GM12872 (cell line): ENCODE results near the gene OR8G1.

Experiments used
- TF ChIP-seq, protein P1 (sequence below): IDR thresholded peaks from 3 replicates; pipeline ENCODE4 v1.5.1; 2011; ENCODE audit warnings: low read depth, mild to moderate bottlenecking, low read length, moderate library complexity; ENCODE audit not compliant: insufficient read depth

OR8G1 gene

DNA sequence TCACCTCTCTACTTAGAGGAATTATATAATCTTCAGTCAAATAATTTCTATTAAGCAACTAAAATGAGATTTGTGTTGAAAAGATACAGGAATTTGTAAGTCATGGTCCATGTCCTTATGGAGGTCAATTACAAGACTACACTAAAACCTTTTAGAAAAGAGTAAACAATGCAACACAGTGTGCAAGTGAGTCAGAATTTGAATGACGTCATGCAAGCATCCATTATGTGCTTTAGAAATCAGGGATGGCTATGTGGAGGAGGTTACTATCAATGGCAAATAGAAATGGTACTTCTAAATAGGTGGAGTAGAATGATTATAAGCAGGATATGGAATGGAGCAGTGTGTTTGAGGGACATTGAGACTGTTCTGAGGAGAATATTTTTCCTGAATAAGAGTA, 41.2 kb upstream of the OR8G1 start:
- TF ChIP-seq, protein P1, sequence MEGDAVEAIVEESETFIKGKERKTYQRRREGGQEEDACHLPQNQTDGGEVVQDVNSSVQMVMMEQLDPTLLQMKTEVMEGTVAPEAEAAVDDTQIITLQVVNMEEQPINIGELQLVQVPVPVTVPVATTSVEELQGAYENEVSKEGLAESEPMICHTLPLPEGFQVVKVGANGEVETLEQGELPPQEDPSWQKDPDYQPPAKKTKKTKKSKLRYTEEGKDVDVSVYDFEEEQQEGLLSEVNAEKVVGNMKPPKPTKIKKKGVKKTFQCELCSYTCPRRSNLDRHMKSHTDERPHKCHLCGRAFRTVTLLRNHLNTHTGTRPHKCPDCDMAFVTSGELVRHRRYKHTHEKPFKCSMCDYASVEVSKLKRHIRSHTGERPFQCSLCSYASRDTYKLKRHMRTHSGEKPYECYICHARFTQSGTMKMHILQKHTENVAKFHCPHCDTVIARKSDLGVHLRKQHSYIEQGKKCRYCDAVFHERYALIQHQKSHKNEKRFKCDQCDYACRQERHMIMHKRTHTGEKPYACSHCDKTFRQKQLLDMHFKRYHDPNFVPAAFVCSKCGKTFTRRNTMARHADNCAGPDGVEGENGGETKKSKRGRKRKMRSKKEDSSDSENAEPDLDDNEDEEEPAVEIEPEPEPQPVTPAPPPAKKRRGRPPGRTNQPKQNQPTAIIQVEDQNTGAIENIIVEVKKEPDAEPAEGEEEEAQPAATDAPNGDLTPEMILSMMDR, result no peak

DNA sequence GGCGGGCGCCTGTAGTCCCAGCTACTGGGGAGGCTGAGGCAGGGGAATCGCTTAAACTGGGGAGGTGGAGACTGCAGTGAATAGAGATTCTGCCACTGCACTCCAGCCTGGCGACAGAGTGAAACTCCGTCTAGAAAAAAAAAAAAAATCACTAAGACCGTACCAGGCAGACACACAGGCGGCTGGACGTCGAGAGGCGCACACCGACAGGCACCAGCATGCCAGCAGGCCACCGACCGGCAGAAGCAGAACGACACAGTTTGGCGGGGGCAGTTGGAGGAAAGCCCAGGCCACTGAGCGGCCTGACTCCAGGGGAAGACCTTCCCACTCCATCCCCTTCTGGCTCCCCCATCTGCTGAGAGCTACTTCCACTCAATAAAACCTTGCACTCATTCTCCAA, 40.2 kb upstream of the OR8G1 start:
- TF ChIP-seq, protein P1, result no peak

DNA sequence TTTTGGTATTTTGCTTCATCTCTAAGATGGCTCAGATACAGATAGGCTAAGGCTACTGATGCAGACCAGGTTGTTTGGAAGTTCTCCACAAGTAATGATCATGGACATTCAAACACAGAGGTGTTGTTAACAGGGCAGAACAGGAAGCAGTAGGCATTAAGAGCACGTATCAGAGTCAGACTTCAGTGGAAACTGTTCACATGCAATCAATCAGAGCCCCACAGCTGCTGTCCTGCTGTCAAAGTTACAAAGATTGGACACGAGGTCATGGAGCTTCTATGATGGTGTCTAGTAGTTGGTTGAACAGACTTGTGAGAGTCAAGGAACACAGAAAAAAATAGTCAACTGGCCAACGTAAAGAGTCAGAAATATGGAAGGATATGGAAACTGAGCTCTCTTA, 37.9 kb upstream of the OR8G1 start:
- TF ChIP-seq, protein P1, result no peak

DNA sequence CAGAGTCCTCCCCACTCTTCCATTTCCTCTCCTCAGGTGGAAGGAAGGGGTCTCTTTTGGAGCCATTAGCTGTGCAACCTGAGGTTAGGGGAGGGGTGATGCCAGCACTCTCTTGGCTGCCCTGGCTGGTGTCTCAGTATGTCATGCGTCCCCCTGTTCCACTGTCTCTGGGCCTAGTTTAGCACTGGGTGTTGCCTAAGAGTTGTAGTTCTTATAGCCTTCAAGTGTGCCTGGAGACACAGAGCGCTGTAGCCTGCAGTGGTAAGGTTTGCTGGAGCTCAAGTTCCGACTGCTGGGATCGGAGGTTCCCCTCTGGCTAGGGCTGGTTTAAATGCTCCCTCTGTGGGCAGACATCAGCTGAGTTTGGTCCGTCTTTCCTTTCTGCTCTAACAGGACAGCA, 36.9 kb upstream of the OR8G1 start:
- TF ChIP-seq, protein P1, result no peak

DNA sequence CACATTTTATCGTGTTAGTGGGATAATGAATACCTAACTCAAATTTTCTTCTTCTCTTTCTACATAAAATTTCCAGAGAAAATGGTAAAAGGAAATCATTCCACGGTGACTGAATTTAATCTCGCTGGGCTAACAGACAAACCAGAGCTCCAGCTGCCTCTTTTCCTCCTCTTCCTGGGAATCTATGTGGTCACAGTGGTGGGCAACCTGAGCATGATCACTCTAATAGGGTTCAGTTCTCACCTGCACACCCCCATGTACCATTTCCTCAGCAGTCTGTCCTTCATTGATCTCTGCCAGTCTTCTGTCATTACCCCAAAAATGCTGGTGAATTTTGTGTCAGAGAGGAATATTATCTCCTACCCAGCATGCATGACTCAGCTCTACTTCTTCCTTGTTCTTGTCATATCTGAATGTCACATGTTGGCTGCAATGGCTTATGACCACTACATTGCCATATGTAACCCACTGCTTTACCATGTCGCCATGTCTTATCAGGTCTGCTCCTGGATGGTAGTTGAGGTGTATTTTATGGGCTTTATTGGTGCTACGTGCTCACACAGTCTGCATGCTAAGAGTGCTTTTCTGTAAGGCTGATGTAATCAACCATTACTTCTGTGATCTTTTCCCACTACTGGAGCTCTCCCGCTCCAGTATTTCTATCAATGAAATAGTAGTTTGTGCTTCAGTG, 33.6 kb upstream of the OR8G1 start:
- TF ChIP-seq, protein P1, result no peak

DNA sequence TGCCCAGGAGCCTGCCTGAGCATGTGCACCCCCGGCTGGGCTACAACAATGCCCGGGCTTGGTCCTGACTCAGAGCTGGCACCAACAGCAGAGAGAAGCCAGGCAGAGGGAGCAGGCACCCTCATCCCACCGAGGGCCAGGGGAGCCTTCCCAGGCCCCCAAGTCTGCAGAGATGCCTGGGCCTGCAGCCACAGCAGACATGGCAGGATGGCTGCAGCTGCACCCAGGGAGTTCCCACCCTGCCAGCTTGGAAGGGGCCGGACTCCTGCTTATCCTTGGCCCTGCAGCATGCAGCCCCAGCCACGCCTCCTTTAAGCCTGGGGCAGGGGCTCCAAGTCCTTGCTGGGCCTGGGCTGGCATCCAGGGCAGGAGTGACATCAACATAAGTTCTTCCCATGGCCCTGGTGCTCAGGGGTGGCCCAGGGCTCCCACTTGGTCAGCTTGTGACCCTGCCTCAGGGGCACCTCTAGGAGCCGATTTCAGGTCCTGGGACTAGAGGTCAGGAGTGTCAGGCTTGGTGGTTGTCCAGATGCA, 31.0 kb upstream of the OR8G1 start:
- TF ChIP-seq, protein P1, result no peak

DNA sequence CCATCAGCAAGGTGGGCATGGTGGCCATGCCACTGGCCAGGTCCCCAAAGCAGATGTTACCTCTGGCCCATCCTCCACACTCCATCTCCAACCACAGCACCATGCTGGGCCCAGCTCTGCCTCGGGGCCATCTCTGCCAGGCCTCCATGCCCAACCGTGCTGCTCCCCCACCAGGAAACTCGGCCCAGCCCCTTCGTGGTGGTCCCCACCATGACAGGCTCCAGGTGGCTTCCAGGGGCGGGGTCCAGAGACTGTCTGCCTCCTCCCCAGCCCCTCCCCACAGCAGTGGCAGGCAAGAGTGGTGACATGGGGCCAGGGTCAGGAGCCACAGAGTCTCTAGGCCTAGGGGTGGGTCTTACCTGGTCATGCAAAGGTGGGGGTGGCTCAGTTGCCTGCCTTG, 30.5 kb upstream of the OR8G1 start:
- TF ChIP-seq, protein P1, result no peak
